ENCODE results near the gene RSRC2. TPM values are rescaled to one million over a fixed set of nuclear protein-coding genes. Genes with fewer than 3 reads are reported as not detected.

Gene RSRC2
- total RNA-seq, 1 experiment from 2014 or later, result 88.0 TPM

DNA sequence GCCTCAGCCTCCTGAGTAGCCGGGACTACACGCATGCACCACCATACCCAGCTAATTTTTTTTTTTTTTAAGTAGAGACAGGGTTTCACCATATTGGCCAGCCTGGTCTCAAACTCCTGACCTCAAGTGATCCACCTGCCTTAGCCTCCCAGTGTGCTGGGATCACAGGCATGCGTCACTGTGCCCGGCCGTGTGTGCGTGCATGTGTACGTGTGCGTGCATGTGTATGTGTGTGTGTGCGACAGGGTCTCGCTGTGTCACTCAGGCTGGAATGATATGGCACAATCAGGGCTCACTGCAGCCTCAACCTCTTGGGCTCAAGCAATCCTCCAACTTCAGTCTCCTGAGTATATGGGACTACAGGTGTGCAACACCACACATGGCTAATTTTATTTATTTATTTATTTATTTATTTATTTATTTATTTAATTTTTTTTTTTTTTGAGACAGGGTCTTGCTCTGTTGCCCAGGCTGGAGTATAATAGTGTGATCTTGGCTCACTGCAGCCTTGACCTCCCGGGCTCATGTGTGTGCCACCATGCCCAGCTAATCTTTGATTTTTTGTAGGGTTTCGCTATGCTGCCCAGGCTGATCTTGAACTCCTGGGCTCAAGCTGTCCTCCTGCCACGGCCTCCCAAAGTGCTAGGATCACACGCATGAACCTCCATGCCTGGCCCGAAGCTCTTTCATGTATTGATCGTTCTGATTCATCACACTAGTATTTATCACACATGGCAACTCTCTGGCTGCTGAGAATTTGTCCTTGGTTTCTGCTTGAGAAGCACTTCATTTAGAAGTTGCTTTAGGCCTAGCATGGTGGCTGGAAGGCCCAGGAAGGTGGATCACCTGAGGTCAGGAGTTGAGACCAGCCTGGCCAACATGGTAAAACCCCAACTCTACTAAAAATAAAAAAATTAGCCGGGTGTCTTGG is 68.4 kb downstream of the RSRC2 start:
- Histone ChIP-seq H3K4me3 (no peak overlapping the region), H3K4me1 (peaks cover under 1% of the 10 kb centered on the region; the same call in 1 of the 2 replicates), H3K27me3 (no peaks in the 10 kb centered on the region), H3K27ac (no peak overlapping the region), H3K9me3 (replicated peaks) (no peaks in the 10 kb centered on the region), H3K36me3 (no peaks in the 10 kb centered on the region)
- no peak for DNase-seq

DNA sequence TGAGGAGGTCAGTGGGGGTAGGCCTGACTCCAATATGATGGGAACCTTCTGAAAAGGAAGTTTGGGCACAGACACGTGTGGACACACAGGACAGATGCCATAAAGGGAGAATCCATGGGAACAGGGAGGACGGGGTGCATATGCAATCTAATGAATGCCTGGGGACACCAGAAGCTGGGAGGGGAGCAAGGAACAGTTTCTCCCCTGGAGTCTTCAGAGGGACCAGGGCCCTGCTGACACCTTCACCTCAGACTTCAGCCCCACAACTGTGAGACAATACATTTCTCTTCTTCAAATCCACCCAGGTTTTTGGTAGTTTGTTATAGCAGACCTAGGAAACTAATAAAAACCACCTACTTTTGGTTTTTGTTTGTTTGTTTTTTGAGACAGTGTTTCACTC is 69.1 kb downstream of the RSRC2 start:
- no peaks in the 10 kb centered on the region for H3K36me3 ChIP-seq
- H3K27ac ChIP-seq, result no peak overlapping the region
- H3K27me3 ChIP-seq, result no peaks in the 10 kb centered on the region
- no peaks in the 10 kb centered on the region for H3K9me3 ChIP-seq (replicated peaks)
- DNase-seq, result no peak
- no peaks in the 10 kb centered on the region; the same call in 1 of the 2 replicates for H3K4me1 ChIP-seq
- no peak overlapping the region for H3K4me3 ChIP-seq

DNA sequence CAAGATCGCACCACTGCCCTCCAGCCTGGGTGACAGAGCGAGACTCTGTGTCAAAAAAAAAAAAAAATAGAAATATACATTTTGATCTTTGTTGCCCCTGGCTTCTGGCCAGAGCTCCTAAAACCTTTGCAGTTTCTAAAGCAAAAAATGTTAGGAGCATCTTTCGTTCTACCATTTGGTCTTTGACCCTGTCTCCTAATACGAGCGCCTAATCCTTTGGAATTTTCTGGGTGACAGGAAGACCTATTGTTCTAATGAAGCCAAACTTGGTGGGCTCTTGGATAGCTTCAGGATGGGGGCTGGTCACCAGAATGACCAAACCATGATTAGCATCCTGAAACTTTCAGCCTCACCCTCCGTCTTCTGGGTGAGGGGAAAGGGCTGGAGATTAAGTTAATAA is 72.0 kb downstream of the RSRC2 start:
- DNase-seq, result no peak

DNA sequence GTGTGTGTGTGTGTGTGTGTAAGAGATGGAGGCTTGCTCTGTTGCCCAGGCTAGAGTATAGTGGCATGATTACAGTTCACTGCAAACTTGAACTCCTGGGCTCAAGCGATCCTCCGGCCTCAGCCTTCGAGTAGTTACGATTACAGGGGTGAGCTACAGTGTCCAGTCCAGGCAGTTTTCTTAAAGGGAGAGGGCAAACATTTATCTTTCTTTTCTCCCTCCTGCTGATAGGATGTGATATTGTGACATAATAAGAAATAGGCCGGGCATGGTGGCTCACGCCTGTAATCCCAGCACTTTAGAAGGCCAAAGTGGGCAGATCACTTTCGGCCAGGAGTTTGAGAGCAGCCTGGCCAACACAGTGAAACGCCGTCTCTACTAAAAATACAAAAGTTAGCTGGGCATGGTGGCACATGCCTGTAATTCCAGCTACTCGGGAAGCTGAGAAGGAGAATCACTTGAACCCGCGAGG is 72.5 kb downstream of the RSRC2 start:
- H3K36me3 ChIP-seq, result no peaks in the 10 kb centered on the region
- H3K4me3 ChIP-seq, result no peak overlapping the region
- DNase-seq, result no peak

More for the DNA sequence above, 72.0 kb downstream of the RSRC2 start:
- Histone ChIP-seq H3K4me1 (no peaks in the 10 kb centered on the region; the same call in 1 of the 2 replicates), H3K27me3 (no peaks in the 10 kb centered on the region), H3K36me3 (no peaks in the 10 kb centered on the region), H3K9me3 (replicated peaks) (no peaks in the 10 kb centered on the region), H3K4me3 (no peak overlapping the region), H3K27ac (no peak overlapping the region)

More for the DNA sequence above, 72.5 kb downstream of the RSRC2 start:
- H3K9me3 ChIP-seq (replicated peaks), result no peaks in the 10 kb centered on the region
- H3K27me3 ChIP-seq, result no peaks in the 10 kb centered on the region
- H3K27ac ChIP-seq, result no peak overlapping the region
- H3K4me1 ChIP-seq, result no peaks in the 10 kb centered on the region; the same call in 1 of the 2 replicates

Other genes starting within 250 kb of the RSRC2 start
- 17.2 and 18.0 TPM in 2 replicates for gene CLIP1, start 104.3 kb downstream of the RSRC2 start, total RNA-seq (2014; rRNA removed; shearing (Covaris generic))
- gene ZCCHC8, start 26.0 kb downstream of the RSRC2 start, total RNA-seq (2014; rRNA removed; shearing (Covaris generic)), result 20.3 and 25.2 TPM in 2 replicates
- gene KNTC1, start 313 bp upstream of the RSRC2 start, total RNA-seq (2014; rRNA removed; shearing (Covaris generic)), result 63.3 and 75.4 TPM in 2 replicates
- not detected in 2 replicates for gene HCAR2, start 176.4 kb upstream of the RSRC2 start, total RNA-seq (2014; rRNA removed; shearing (Covaris generic))
- gene HCAR3, start 189.9 kb upstream of the RSRC2 start, total RNA-seq (2014; rRNA removed; shearing (Covaris generic)), result not detected in 2 replicates
- not detected in 2 replicates for gene HCAR1, start 203.9 kb upstream of the RSRC2 start, total RNA-seq (2014; rRNA removed; shearing (Covaris generic))
- 77.2 and 82.5 TPM in 2 replicates for gene DENR, start 225.9 kb upstream of the RSRC2 start, total RNA-seq (2014; rRNA removed; shearing (Covaris generic))
- gene CCDC62, start 247.6 kb upstream of the RSRC2 start, total RNA-seq (2014; rRNA removed; shearing (Covaris generic)), result 0.18 and 0.38 TPM in 2 replicates

Measured in SJCRH30 (cell line).